B cell (primary cell): ENCODE data around the gene AUTS2. TPM values are rescaled to one million over a fixed set of nuclear protein-coding genes. Genes with fewer than 3 reads are reported as not detected.

Experiments
- ATAC-seq: fragments of 200-7000 bp; cut with Tn5 transposase; one replicate; pipeline ENCODE4 v1.10.0; 2021; ENCODE audit warnings: low read depth, mild to moderate bottlenecking, moderate number of reproducible peaks, moderate library complexity
- CTCF ChIA-PET: fragments of 350-600 bp; sonication (Branson Sonifier 250); formaldehyde crosslinking; loops from one replicate; lab custom pipeline; 2021; ENCODE audit warnings: antibody characterized with exemption, inconsistent platforms; lab: Charles Lee
- POLR2A ChIA-PET: fragments of 350-600 bp; sonication (Branson Sonifier 250); formaldehyde crosslinking; loops from one replicate; lab custom pipeline; 2021; ENCODE audit warnings: antibody characterized with exemption; lab: Charles Lee
- DNase-seq: peaks from one replicate; pipeline ENCODE4 v3.0.0; 2013
- H2AFZ ChIP-seq: 2 replicates; pipeline ENCODE4 v1.6.1; 2012; ENCODE audit warnings: mild to moderate bottlenecking, low read depth, low read length; ENCODE audit not compliant: insufficient read depth, poor library complexity, severe bottlenecking
- H3K27ac ChIP-seq, 2 donors: 1 replicate in 1 of 2; 2 replicates in 1 of 2; pipeline ENCODE4 v1.5.1; 2012 to 2013; ENCODE audit warnings: low read length in 2 of 2, mild to moderate bottlenecking in 2 of 2, moderate library complexity in 1 of 2
- H3K27me3 ChIP-seq, 4 experiments: fragments of 200-600 bp in 1 of 4; sonication (generic) in 1 of 4; replicated peaks in 1 of 4; 1 replicate in 2 of 4; 2 replicates in 2 of 4; pipeline versions ENCODE4 v1.6.1 to v1.7.0; 2013 to 2016; ENCODE audit warnings: low read length in 3 of 4, mild to moderate bottlenecking in 2 of 4, mixed read lengths in 1 of 4, moderate library complexity in 1 of 4; ENCODE audit not compliant: insufficient read depth in 4 of 4, control insufficient read depth in 3 of 4; ENCODE audit errors: control extremely low read depth in 1 of 4
- H3K36me3 ChIP-seq, 2 experiments: replicated peaks in 1 of 2; 1 replicate in 1 of 2; 2 replicates in 1 of 2; pipeline versions ENCODE4 v1.6.1 to v1.7.1; 2013; ENCODE audit warnings: low read length in 1 of 2; ENCODE audit not compliant: insufficient read depth in 2 of 2, control insufficient read depth in 1 of 2; ENCODE audit errors: control extremely low read depth in 1 of 2, extremely low read depth in 1 of 2
- H3K4me1 ChIP-seq, 2 donors: fragments of 200-600 bp in 1 of 2; sonication (generic) in 1 of 2; 1 replicate in 1 of 2; 2 replicates in 1 of 2; pipeline versions ENCODE4 v1.5.1 to v1.6.1; 2013 to 2017; ENCODE audit warnings: low read length in 2 of 2; ENCODE audit not compliant: control insufficient read depth in 2 of 2, insufficient read depth in 2 of 2
- H3K4me2 ChIP-seq: replicated peaks from 2 replicates; pipeline ENCODE3; 2012; ENCODE audit warnings: mild to moderate bottlenecking, low read depth, low read length; ENCODE audit not compliant: poor library complexity, severe bottlenecking
- H3K4me3 ChIP-seq, 5 experiments: fragments of 200-600 bp in 1 of 5; sonication (generic) in 1 of 5; 1 replicate in 3 of 5; 2 replicates in 2 of 5; pipeline versions ENCODE4 v1.5.1 to v1.7.0; 2011 to 2016; ENCODE audit warnings: low read length in 4 of 5, mild to moderate bottlenecking in 4 of 5, low read depth in 2 of 5, control low read depth in 1 of 5, moderate library complexity in 1 of 5; ENCODE audit not compliant: insufficient read depth in 1 of 5; ENCODE audit errors: control extremely low read depth in 1 of 5, extremely low read depth in 1 of 5
- H3K79me2 ChIP-seq: fragments of 200-600 bp; sonication (generic); one replicate; pipeline ENCODE4 v1.6.0; 2016; ENCODE audit warnings: low read length; ENCODE audit not compliant: control insufficient read depth, insufficient read depth
- H3K9ac ChIP-seq: fragments of 200-600 bp; sonication (generic); 2 replicates; pipeline ENCODE4 v1.6.1; 2017; ENCODE audit warnings: mild to moderate bottlenecking, low read length, moderate library complexity
- H3K9me3 ChIP-seq, 3 donors: one replicate each; pipeline versions ENCODE4 v1.6.1 to v1.7.1; 2013; ENCODE audit warnings: low read length in 2 of 3; ENCODE audit not compliant: control insufficient read depth in 2 of 3, insufficient read depth in 1 of 3; ENCODE audit errors: control extremely low read depth in 1 of 3
- H4K20me1 ChIP-seq: 2 replicates; pipeline ENCODE4 v1.6.0; 2012; ENCODE audit warnings: mild to moderate bottlenecking, low read length; ENCODE audit not compliant: insufficient read depth, control insufficient read depth, poor library complexity, severe bottlenecking
- H3K27ac Mint-ChIP-seq: one replicate; pipeline ENCODE4 v1.8.0; 2021; ENCODE audit warnings: mixed read lengths
- H3K27me3 Mint-ChIP-seq: one replicate; pipeline ENCODE4 v1.8.0; 2021; ENCODE audit warnings: mixed read lengths
- H3K4me1 Mint-ChIP-seq: one replicate; pipeline ENCODE4 v1.8.0; 2021; ENCODE audit warnings: mixed read lengths
- H3K4me3 Mint-ChIP-seq: one replicate; pipeline ENCODE4 v1.8.0; 2021; ENCODE audit warnings: mixed read lengths
- H3K9me3 Mint-ChIP-seq: one replicate; pipeline ENCODE4 v1.8.0; 2022; ENCODE audit warnings: mixed read lengths; ENCODE audit not compliant: insufficient read depth
- CTCF ChIP-seq: fragments of 200-600 bp; IDR thresholded peaks from one replicate; pipeline ENCODE4 v1.8.0; 2022; ENCODE audit warnings: antibody characterized with exemption, mild to moderate bottlenecking
- EZH2 ChIP-seq: IDR thresholded peaks from 2 replicates; pipeline ENCODE4 v1.6.1; 2012; ENCODE audit warnings: borderline replicate concordance, low read depth, mild to moderate bottlenecking, moderate library complexity, low read length; ENCODE audit not compliant: insufficient read depth, poor library complexity, severe bottlenecking
- WGBS: methylation state at CpG from one replicate; pipeline ENCODE4 v1.1.5; 2013; ENCODE audit warnings: missing lambda C conversion rate; ENCODE audit not compliant: insufficient coverage; 5-methylcytosine and 5-hydroxymethylcytosine counted together
- intact Hi-C: fragments of 100-400 bp; cut with micrococcal nuclease; formaldehyde crosslinking; loops from one replicate; pipeline ENCODE4 v1.10.0; 2022
- polyA plus RNA-seq: library from polyadenylated mRNA; depleted of rRNA; stranded (reverse); fragments of >200 nt; gene quantifications from 2 replicates; pipeline ENCODE4 v1.2.3, GENCODE V29; 2012
- total RNA-seq, 2 donors: library from RNA; stranded (reverse); fragments of 120-200 nt in 1 of 2; gene quantifications; 1 replicate in 1 of 2; 2 replicates in 1 of 2; pipeline versions ENCODE4 v1.2.3 to v1.2.4, GENCODE V29; 2013 to 2022

Gene AUTS2
- total and polyA plus RNA-seq, 2 donors (not counting 1 experiment from before 2014, with no cell fraction given): 22.3 to 35.0 TPM

GRCh38 chr7:70721500-70721899 lies 1123.2 kb downstream of the AUTS2 start:
- Mint-ChIP-seq H3K4me3 (no peak overlapping the region), H3K4me1 (peaks cover 16% of the 10 kb centered on the region), H3K27me3 (no peaks in the 10 kb centered on the region), H3K27ac (no peak overlapping the region), H3K9me3 (no peaks in the 10 kb centered on the region)
- peaks cover 0 to 2% of the 10 kb centered on the region in 2 donors for H3K4me1 ChIP-seq
- intact Hi-C loops: no loop called here
- DNase-seq (no peak), ATAC-seq (no peak)
- H3K27me3 ChIP-seq: no peaks in the 10 kb centered on the region
- H3K4me3 ChIP-seq: no peak overlapping the region
- no peaks in the 10 kb centered on the region for H3K36me3 ChIP-seq
- WGBS: no CpG with 5 or more reads among the region's 1 CpG
- H3K79me2 ChIP-seq: no peaks in the 10 kb centered on the region
- no peak overlapping the region for H3K4me2 ChIP-seq
- H3K9ac ChIP-seq: no peak overlapping the region
- ChIA-PET POLR2A (no interaction called here), CTCF (interaction anchor here (1.4 kb wide), 1 partner anchor 23 kb away, joined by 3 read pairs; no protein-coding TSS in a partner anchor)
- TF ChIP-seq CTCF: no peak
- TF ChIP-seq EZH2: no peak
- H4K20me1 ChIP-seq: no peaks in the 10 kb centered on the region
- no peak overlapping the region for H3K27ac ChIP-seq
- no peak overlapping the region for H2AFZ ChIP-seq
- H3K9me3 ChIP-seq: no peaks in the 10 kb centered on the region

GRCh38 chr7:70723339-70723738 lies 1125.1 kb downstream of the AUTS2 start:
- Histone ChIP-seq H3K9me3 (no peaks in the 10 kb centered on the region), H3K4me1 (no peaks in the 10 kb centered on the region), H4K20me1 (no peaks in the 10 kb centered on the region), H3K79me2 (no peaks in the 10 kb centered on the region), H3K36me3 (no peaks in the 10 kb centered on the region), H3K4me3 (no peak overlapping the region), H3K27me3 (no peaks in the 10 kb centered on the region), H3K4me2 (no peak overlapping the region), H2AFZ (no peak overlapping the region), H3K9ac (no peak overlapping the region), H3K27ac (no peak overlapping the region)
- POLR2A ChIA-PET: no interaction called here
- H3K4me1 Mint-ChIP-seq: peaks cover 11% of the 10 kb centered on the region
- TF ChIP-seq EZH2 (no peak), CTCF (no peak)
- no CpG with 5 or more reads among the region's 5 CpGs for WGBS
- H3K27me3 Mint-ChIP-seq: no peaks in the 10 kb centered on the region
- H3K27ac Mint-ChIP-seq: no peak overlapping the region
- no peaks in the 10 kb centered on the region for H3K9me3 Mint-ChIP-seq
- ATAC-seq (no peak), DNase-seq (no peak)
- CTCF ChIA-PET: no interaction called here
- no peak overlapping the region for H3K4me3 Mint-ChIP-seq
- intact Hi-C loops: no loop called here
